Cardiac muscle cell (in vitro differentiated cells and primary cell): Measurements from ENCODE around the gene SF3B3. TPM values are rescaled to one million over a fixed set of nuclear protein-coding genes. Genes with fewer than 3 reads are reported as not detected.

ENCODE experiments used
- DNase-seq, 2 donors: peaks; one replicate each; pipeline versions ENCODE4 v3.0.0 to v3.0.0-alpha.2; 2010 to 2017; ENCODE audit warnings: low read depth in 1 of 2, low spot score in 1 of 2
- H3K27ac ChIP-seq: fragments of 200-600 bp; sonication (generic); 2 replicates; pipeline ENCODE4 v1.5.1; 2016
- H3K27me3 ChIP-seq: fragments of 200-600 bp; sonication (generic); 2 replicates; pipeline ENCODE4 v1.6.0; 2016; ENCODE audit warnings: control low read depth
- H3K36me3 ChIP-seq: fragments of 200-600 bp; sonication (generic); 2 replicates; pipeline ENCODE4 v1.5.1; 2016; ENCODE audit warnings: control low read depth
- H3K4me1 ChIP-seq: fragments of 200-600 bp; sonication (generic); 2 replicates; pipeline ENCODE4 v1.8.1; 2017; ENCODE audit warnings: low read depth, mild to moderate bottlenecking, mixed run types
- H3K4me3 ChIP-seq: fragments of 200-600 bp; sonication (generic); 2 replicates; pipeline ENCODE4 v1.5.1; 2016; ENCODE audit warnings: mild to moderate bottlenecking
- H3K9me3 ChIP-seq: fragments of 200-600 bp; sonication (generic); 2 replicates; pipeline ENCODE4 v1.5.1; 2017; ENCODE audit warnings: low read depth, mild to moderate bottlenecking, control low read depth
- polyA plus RNA-seq: library from polyadenylated mRNA; unstranded; fragments of >200 nt; fragmentation: Nextera tagmentation; extraction: Ambion mirVana; gene quantifications from 2 replicates; pipeline ENCODE4 v1.2.1, GENCODE V29; 2016
- total RNA-seq: library from RNA; depleted of rRNA; stranded (reverse); fragments of >200 nt; gene quantifications from 2 replicates; pipeline ENCODE4 v1.2.3, GENCODE V29; 2016
- TF ChIP-seq, protein P1 (sequence below): IDR thresholded peaks from 2 replicates; pipeline ENCODE4 v1.5.1; 2012; ENCODE audit warnings: low read depth, mild to moderate bottlenecking, low read length

SF3B3 gene
- total and polyA plus RNA-seq, 2 experiments from 2014 or later = 178 to 203 TPM

DNA sequence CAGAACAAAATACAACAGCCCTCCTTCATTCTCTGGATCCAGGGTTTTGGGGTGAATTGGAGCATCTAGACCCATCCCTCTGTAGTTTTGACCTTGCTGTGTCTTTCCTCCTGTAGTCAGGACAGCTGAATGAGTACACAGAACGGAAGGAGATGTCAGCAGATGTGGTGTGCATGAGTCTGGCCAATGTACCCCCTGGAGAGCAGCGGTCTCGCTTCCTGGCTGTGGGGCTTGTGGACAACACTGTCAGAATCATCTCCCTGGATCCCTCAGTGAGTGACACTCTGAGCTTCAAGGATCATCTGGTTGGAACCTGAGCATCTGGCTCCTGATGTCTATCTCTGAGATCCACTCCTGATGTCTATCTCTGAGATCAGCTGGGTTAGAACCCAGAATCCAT lies 32.4 kb downstream of the SF3B3 start:
- Histone ChIP-seq H3K36me3 (peaks cover 80% of the 10 kb centered on the region), H3K4me3 (no peak overlapping the region), H3K27me3 (no peaks in the 10 kb centered on the region), H3K4me1 (no peaks in the 10 kb centered on the region), H3K27ac (no peak overlapping the region), H3K9me3 (no peaks in the 10 kb centered on the region)
- TF ChIP-seq, protein P1, sequence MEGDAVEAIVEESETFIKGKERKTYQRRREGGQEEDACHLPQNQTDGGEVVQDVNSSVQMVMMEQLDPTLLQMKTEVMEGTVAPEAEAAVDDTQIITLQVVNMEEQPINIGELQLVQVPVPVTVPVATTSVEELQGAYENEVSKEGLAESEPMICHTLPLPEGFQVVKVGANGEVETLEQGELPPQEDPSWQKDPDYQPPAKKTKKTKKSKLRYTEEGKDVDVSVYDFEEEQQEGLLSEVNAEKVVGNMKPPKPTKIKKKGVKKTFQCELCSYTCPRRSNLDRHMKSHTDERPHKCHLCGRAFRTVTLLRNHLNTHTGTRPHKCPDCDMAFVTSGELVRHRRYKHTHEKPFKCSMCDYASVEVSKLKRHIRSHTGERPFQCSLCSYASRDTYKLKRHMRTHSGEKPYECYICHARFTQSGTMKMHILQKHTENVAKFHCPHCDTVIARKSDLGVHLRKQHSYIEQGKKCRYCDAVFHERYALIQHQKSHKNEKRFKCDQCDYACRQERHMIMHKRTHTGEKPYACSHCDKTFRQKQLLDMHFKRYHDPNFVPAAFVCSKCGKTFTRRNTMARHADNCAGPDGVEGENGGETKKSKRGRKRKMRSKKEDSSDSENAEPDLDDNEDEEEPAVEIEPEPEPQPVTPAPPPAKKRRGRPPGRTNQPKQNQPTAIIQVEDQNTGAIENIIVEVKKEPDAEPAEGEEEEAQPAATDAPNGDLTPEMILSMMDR = no peak
- no peak for DNase-seq

DNA sequence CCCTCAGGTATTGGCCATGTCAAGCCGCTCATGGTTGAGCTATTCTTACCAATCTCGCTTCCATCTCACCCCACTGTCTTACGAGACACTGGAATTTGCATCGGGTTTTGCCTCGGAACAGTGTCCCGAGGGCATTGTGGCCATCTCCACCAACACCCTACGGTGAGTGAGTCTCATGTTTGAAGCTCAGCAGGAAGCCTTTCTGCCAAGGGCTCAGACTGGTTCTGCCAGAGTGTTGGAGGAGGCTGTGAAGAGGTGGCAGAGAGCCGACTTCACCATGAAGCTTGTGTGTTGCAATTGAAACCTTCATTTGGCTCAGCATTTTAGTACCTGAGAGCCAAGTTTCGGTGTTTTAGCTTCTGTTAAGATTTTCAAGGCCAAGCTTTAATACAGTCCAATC lies 38.0 kb downstream of the SF3B3 start:
- no peak overlapping the region for H3K27ac ChIP-seq
- DNase-seq = no peak

DNA sequence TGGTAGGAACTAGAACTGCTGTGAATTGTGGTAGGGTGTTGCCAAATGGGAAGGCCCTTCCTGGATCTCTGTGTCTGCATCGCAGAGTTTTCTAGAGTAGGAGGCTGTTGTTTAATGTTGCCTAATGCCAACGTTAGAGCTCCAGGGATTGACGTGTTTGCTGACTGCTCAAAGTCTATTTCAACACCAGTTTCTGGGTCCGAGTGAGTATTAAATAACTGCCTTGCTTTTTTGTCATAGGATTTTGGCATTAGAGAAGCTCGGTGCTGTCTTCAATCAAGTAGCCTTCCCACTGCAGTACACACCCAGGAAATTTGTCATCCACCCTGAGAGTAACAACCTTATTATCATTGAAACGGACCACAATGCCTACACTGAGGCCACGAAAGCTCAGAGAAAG lies 40.0 kb downstream of the SF3B3 start:
- Histone ChIP-seq H3K9me3 (no peaks in the 10 kb centered on the region), H3K27ac (no peak overlapping the region), H3K36me3 (peaks cover 94% of the 10 kb centered on the region), H3K27me3 (no peaks in the 10 kb centered on the region), H3K4me1 (no peaks in the 10 kb centered on the region), H3K4me3 (no peak overlapping the region)
- TF ChIP-seq, protein P1 = no peak
- peak in 1 of 2 donors; percentile 76 for DNase-seq

More for the DNA sequence above, 38.0 kb downstream of the SF3B3 start:
- Histone ChIP-seq H3K36me3 (peaks cover 94% of the 10 kb centered on the region), H3K27me3 (no peaks in the 10 kb centered on the region), H3K9me3 (no peaks in the 10 kb centered on the region), H3K4me1 (no peaks in the 10 kb centered on the region), H3K4me3 (no peak overlapping the region)
- TF ChIP-seq, protein P1 = no peak

DNA sequence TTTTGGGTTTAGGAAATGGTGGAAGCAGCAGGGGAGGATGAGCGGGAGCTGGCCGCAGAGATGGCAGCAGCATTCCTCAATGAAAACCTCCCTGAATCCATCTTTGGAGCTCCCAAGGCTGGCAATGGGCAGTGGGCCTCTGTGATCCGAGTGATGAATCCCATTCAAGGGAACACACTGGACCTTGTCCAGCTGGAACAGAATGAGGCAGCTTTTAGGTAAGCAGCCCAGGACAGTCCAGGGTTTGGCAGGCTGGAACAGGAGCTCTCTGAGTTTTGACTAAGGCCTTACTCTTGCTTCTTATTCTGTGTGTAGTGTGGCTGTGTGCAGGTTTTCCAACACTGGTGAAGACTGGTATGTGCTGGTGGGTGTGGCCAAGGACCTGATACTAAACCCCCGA lies 41.4 kb downstream of the SF3B3 start:
- Histone ChIP-seq H3K9me3 (no peaks in the 10 kb centered on the region), H3K36me3 (peaks cover 96% of the 10 kb centered on the region), H3K27ac (no peak overlapping the region), H3K4me3 (no peak overlapping the region), H3K27me3 (no peaks in the 10 kb centered on the region), H3K4me1 (no peaks in the 10 kb centered on the region)
- TF ChIP-seq, protein P1 = no peak
- DNase-seq = no peak

- no peak overlapping the region for H3K4me3 ChIP-seq
- TF ChIP-seq, protein P1 = no peak
- H3K4me1 ChIP-seq = peaks cover 2% of the 10 kb centered on the region
- no peaks in the 10 kb centered on the region for H3K27me3 ChIP-seq
- no peaks in the 10 kb centered on the region for H3K9me3 ChIP-seq
- peaks cover 89% of the 10 kb centered on the region for H3K36me3 ChIP-seq
- no peak overlapping the region for H3K27ac ChIP-seq
- peak in 1 of 2 donors; percentile 22 for DNase-seq
These were observed 45.1 kb downstream of the SF3B3 start for GRCh38 chr16:70568601-70569237.
